GM21825 (cell line): ENCODE measurements around the gene LAMB4.

Experiments
- ATAC-seq: cut with Tn5 transposase; IDR thresholded peaks from one replicate; pipeline ENCODE4 v1.9.1; 2021; ENCODE audit warnings: mild to moderate bottlenecking, moderate library complexity; ENCODE audit not compliant: unreplicated experiment

LAMB4 gene

DNA sequence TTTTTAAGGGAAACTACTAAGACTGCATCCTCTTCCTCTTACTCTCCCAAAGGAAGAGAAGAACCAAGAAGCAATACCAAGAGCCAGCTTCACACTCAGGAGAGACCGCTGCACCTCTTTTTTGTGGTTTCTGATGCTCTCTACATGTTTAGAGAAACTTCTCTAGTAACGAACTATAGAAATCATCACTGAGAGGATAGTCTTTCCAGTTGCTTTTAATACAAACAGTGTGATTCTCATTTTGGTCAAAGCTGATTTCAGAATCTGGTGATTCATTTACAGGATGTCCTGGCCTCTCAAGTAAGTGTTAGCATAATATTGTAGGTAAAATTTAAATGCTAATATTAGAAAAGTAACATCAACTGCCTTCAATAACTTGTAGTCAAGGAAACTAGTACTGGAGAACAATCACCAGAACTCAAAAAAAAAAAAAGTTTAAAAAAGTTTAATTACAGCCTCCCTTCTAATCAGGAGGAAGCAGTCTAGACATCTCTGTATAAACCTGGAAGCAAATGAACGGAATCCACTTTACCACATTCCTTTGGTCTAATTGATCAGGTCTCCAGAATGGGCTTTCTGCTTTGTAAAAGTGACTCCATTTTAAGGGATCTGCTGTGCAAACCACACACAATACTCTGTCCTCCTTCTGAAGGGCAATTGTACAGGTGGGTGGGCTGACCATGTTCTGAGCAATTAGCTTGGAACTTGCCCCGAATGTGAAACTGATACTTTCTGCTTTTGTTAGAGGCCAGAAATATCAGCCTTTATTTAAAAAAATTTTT is 130.2 kb downstream of the LAMB4 start:
- no peak for ATAC-seq

DNA sequence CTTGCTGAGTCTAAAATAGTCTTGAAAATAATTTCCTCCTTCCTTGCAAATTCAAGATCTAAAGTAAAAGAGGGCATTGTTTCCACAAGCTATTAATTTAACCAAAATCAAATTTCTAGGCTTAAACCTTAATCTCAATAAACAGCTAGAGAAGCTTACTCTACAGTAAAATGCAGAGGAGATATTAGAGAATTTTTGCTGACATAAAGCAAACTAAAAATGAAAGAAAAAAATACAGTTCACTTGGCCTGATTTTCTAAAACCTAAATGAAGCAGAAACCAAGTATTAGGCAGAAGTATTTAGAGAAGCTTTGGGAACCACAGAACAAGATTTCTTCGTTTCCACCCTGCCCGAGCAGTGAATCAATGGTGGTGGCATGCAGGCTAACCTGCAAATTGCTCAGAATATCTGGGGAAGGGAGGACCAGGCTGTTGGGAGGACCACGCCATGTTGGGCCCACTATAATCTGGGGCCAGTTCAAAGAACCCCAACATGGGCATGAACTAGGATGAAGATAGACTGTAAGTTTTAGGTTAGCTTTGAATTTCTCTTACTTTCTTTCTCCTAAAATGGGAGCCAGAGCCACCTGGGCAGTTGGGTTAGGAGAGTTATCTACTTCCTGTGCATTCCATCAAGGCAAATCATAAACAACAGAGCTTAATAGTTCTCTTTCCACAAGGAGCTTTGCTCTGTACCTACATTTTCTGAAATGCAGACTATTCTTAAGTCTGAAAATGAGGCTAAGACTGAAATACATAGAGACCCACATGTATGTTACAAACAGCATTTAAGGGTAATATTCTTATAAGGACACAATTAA is 131.3 kb downstream of the LAMB4 start:
- ATAC-seq, result no peak

DNA sequence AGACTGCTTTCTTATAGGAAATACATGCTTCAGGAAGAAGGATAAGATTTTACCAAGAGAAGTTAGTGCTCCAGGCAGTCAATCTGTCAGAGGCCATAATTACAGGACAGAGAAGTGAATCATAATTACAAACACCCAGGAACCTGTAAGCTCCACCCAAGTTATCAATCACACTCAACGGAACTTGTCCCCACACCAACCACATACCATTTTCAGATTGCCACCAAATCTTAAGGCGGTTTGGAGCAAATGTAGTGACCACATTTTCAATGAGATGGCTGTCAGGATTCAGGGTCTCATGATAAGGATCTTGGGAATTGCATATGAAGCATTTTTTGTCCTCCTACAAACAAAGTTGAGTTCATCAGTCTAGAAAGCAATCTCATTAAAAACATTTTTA is 132.0 kb downstream of the LAMB4 start:
- no peak for ATAC-seq

DNA sequence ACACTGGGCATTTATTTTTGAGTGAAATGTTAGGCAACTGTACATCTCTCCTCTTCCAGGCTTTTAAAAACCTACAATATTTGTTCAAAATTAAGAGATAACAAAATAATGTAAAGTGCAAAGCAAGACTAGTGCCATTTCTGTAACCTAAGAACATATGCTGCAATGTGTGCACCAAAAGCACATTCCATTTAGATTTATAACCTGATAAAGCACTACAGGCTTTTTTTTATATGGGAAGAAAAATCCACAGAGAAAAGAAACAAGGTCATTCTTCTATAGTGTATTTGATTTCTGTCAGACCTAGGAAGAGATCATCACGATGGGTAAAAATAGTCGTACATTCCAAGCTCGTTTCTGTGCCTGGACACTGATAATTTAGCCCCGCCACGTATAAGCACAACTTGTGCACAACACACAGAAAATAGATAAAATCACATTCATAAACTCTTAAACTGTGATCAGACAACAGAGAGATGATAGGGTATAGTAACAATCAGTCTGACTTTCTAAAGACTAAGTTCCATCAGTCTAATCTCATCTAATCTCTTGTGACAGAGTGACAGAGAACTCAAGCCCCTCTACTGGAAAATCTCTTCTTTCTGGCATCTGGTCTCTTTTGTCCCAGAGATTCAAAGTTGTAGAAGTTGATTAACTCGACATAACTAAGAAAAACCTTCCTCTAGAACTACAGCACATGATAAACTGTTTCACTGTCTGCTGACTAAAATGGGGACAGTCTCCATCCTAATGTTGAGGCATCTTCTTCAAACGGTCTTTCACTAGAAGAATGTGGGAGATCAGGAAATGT is 133.9 kb downstream of the LAMB4 start:
- no peak for ATAC-seq

DNA sequence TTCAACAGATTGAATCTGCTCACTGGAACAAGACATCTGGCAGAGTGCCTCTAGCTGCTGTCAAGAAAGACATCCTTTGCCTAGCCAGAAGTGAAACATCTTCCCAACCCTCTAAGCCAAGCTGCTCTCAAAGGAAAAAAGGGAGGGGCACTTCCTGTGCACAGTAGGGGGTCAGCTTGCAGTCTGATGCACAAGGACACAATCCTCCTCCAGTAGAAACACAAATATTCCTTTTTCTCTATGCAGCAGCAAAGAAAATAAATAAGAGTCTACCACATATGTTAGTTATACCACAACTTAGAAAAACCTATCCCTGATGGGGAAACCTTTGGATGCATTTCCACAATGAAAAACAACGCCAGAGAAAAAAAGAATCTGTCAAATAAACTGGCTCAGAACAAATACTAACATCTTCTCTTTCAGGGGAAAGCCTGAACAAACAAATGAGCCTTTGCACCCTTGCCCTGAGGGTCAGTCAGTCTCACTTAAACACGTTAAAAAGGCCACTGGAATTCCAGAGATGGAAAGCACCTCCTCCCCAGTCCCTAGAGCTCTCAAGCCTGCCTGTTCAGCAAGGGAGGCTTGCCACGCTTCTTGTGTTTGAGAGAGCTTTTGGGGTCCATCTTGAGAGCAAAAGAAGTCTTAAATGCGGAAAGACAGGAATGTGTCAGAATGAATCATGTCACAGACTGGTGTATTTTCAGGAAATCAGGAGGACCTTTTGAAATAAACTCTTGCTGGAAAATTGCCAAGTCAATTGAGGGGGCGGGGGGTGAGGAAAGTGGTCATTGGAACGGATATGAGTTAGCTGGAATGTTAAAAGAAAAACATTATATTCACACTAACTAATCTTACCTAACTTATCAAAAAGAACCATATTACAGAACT is 134.7 kb downstream of the LAMB4 start:
- no peak for ATAC-seq

DNA sequence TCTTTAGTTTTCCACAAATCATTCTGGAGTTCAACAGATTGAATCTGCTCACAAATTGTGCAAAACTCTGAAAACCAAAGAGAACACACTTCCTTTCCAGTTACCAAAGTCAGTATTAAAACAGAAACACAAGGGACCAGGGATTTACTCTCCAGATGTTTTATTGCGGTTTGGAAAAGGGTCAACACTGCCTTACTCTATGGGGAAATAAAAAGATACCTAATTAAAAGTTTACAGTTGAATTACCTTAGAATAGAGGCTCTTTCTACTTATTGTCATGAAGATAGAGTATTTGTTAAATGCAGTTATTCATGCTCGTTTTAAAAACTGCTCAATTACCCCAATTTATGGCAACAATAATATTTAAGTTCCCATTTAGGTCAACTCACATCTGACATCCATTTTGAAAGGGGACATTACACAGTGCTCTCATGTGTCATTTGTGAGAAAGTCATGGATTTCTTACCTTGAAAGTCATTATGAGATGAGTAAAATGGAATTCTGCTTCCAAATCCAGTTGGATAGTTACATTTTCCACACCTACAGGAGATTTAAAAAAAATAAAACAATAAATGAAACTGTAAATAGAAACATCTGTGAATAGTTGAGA is 135.6 kb downstream of the LAMB4 start:
- no peak for ATAC-seq

DNA sequence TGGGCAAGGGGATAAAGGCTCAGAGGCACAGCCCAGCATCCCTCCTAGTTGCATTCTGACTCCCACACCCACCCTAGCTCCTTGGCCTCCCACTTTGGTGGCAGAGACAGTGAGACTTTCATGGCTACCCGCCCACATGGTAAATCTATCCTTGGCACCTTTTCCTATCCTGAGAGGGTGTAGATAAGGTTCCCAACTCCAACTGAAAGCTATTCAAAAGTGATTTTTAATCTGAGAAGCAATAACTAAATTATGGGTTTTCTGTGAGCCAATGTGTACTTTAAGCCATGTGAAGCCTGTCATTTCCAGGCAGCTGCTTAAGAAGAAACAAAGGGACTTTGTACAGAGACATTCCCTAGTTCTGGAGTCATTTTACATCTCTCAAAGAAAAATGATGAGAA is 136.3 kb downstream of the LAMB4 start:
- ATAC-seq, result no peak

DNA sequence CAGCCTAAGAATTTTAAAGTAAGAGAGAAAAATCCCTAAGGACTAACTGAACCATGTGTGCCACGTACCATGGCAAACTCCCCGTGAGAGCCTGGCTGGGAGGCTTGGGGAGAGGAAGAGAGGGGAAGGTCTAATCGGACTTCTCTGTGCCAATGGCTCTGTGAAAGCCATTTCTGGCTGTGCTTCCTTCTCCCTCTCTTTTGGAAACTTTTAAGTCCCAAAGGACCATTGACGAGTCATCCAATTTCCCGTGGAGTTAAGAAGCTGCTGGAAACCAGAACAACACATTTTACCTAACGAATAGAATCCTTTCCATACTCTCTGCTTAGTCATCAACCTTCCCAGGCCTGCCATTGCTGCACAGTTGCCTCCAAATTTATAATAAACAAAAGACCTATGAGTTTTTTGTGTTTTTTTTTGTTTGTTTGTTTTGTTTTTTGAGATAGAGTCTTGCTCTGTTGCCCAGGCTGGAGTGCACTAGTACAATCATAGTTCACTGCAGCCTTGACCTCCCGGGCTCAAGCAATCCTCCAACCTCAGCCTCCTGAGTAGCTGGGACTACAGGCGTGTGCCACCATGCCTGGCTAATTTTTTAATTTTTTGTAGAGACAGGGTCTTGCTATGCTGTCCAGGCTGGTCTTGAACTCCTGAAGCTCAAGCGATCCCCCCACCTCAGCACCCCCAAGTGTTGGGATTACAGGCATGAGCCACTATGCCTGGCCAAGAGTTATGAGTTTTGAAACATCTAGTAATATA is 140.4 kb downstream of the LAMB4 start:
- no peak for ATAC-seq

DNA sequence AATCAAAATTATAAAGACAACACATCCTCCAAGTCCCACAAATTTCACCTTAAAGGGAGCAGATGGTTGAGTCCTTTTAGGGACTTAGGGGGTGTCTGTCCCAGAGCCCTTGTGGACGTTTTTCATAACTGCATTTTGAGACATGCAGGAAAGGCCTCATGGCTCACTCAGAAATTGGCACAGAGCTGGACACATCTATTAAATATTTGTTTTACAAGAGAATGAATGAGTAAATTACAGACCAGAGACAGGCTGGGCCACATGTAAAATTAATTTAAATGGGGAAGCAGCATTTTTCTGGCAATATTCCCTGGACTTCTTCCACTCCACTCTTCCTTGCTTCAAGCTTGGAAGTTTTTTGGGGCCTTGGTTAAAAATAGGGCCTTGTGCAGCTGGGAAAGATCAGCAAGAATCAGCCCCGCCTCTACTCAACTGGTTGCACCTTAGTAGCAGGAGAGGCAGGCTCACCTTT is 147.2 kb downstream of the LAMB4 start:
- ATAC-seq, result no peak

DNA sequence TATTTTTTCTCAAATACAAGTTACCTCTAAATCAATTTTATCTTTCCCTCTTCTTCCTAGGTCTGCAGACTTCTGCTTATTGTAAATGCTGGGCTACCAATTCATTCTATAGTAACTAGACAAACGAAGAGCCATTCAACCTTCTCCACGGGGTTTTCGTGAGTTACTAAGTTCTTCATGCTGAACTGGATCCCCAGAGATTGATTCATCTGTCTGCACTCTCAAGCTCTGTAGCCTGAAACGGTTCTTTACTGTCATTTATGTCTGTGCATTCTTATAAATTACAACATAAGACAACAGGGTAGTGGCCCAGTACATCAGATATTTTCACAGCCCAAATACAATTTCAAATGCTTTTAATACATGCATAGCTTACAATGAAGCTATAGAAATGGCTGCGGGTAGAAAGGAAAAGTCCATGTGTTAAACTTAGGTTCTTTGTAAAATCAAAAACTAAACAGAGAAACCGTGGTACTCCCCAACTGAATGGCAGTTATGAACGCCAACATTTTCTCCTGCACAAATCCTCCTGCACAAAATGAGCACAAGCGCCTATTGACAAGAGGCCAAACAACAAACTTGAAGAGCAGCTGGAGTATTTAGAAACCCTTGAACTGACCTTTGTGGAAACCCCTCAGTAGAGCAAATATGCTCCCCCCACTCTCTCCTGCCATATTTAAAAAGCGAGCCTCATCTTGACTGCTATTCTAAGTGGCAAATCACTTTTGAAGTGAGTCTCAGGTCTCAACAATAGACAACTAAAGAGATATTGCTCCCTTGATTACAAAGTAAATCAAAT is 147.9 kb downstream of the LAMB4 start:
- ATAC-seq, result no peak

DNA sequence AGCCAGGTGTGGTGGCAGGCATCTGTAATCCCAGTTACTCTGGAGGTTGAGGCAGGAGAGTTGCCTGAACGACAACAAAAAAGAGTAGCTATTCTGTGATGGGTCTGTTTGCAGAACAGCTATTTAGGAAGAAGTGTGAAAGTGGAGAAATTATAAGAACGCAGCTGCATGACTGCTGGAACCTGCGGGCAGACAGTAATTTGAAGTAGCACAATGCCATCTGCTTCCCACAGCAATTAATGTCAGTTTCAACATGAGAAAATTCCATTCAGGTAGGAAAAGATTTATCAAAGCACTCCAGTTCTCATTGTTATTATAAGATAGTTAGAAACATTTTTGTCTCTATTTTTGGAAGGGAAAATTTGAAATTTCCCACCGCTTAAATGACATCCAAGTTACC is 148.7 kb downstream of the LAMB4 start:
- no peak for ATAC-seq

DNA sequence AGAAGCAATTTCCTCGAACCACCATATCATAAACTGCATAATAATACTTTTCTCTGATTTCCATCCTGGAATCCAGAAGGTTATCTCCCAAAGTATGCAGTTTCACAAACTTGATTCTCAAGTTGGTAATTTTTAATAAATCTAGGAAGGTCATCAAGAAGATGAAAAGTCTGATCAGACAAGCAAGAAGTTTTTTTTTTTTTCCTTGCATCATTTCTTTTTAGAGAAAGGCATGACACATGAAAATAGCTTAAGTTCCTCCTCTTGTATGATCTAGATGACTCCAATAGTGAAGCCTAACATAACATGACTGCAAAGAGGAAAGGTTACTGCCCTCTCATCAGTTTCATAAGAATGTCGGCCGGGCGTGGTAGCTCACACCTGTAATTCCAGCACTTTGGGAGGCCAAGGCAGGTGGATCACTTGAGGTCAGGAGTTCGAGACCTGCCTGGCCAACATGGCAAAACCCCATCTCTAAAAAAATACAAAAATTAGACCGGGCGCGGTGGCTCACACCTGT is 149.4 kb downstream of the LAMB4 start:
- no peak for ATAC-seq

DNA sequence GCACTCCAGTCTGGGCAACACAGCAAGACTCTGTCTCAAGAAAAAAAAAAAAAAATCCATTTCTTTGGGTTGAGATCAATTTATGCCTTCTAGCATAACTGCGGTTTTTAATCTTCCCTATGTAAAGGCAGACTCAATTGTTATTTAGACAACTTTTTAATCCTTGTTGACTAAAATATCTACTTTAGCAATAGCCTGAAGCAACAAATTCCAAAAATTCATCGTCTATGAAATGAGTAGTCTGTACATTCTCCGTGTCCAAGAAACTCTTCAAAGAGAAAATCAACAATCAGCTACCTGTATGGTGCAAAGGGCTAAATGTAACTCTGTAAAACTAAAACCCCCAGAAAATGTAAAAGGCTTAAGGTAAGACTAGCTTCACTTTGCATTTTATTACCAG is 150.0 kb downstream of the LAMB4 start:
- no peak for ATAC-seq

DNA sequence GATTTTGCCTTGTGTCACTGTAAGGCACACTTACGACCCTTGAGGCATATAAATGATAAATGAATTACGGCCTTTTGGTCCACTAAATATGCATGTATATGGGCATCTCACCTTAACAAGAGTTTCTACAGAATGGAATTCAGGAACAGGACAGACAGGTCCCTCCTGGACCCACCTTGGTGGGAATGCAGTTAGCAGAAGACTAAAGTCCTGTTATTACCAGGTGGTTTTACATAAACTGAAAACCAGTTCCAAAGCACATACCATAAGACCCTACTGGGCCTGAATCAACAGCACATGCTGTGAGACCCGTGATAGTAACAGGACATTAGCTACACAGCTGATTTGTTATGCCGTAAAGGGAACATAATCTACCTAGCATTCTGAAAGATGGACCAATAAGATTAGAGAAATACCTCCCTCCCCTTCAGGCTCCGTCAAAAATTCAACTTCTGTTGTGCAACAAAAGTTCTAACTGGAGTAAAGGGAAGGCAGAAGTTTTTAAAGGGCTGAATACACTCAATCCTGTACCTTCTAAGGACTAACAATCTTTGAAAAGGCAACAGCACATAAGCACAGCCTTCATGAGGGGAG is 151.2 kb downstream of the LAMB4 start:
- no peak for ATAC-seq

DNA sequence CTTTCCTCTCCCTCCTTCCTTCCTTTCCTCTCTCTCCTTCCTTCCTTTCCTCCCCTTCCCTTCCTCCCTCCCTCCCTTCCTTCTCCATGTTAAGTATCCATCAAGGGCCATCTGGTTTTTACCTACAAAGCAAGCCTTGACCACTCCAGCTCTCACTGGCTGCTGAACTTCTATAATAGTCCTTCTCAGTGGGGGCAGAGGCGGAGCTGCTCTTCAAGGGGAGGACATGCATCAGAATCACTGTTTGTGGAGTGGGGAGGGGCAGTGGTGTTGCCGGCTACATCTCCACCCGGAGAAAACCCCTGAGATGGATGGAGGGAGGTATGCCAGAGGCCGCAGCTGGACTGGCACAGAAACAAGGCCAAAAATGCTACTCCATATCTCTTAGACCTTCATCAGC is 153.1 kb downstream of the LAMB4 start:
- ATAC-seq, result no peak

DNA sequence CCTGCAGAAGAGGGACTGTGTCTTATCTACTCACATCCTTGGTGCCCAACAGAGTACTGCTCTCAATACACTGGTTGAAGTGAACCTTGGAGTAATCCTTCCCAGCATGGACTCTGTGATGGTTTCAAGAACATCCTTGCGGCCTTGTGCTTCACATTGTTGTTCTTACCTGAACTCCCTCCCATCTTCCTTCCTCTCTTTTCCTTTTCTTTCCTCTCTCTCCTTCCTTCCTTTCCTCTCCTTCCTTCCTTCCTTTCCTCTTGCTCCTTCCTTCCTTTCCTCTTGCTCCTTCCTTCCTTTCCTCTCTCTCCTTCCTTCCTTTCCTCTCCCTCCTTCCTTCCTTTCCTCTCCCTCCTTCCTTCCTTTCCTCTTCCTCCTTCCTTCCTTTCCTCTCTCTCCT is 153.5 kb downstream of the LAMB4 start:
- no peak for ATAC-seq

DNA sequence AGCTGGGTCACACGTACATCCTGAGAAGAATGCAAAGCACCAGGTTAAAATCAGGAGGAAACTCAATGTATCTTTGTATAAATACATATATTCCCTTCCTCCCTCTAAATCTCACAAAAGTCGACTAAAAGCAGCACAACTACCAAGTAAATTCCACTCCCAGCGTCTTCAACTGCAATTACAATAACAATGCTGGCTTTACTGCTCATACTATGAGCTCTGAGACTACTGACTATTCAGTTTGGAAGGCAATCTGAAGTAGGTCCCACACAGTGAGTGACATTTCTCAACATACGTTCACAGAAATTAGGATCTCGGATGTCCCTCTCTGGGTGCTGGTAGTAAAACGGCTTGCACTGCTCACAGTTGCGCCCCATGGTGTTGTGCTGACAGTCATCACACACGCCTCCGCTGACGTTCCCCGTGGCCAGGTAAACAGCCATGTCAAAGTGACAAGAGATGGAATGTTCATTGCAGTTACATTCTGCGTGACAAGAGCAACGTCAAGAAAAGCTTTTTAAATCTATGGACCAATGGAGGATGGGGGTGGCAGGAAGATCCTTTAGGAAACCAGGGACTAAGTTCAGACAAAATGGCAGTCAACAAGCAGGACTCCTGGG is 154.7 kb downstream of the LAMB4 start:
- no peak for ATAC-seq
